Parathyroid adenoma (tissue), 2 donors: ENCODE results near the gene GIPC3.

Experiments
- H2AFZ ChIP-seq: fragments of 300-600 bp; sonication (generic); one replicate; pipeline ENCODE4 v1.7.0; 2017; ENCODE audit warnings: antibody characterized with exemption, mild to moderate bottlenecking
- H3K27ac ChIP-seq: fragments of 300-600 bp; sonication (generic); one replicate; pipeline ENCODE4 v1.7.0; 2017
- H3K27me3 ChIP-seq: fragments of 300-600 bp; sonication (generic); one replicate; pipeline ENCODE4 v1.7.0; 2017; ENCODE audit warnings: low read length; ENCODE audit not compliant: control insufficient read depth, insufficient read depth
- H3K36me3 ChIP-seq: fragments of 300-600 bp; sonication (generic); one replicate; pipeline ENCODE4 v1.7.0; 2017; ENCODE audit warnings: low read length; ENCODE audit not compliant: control insufficient read depth, insufficient read depth
- H3K4me1 ChIP-seq: fragments of 300-600 bp; sonication (generic); one replicate; pipeline ENCODE4 v1.7.0; 2017; ENCODE audit warnings: control low read depth
- H3K4me2 ChIP-seq: fragments of 300-600 bp; sonication (generic); one replicate; pipeline ENCODE4 v1.7.0; 2017; ENCODE audit warnings: low read length
- H3K4me3 ChIP-seq: fragments of 300-600 bp; sonication (generic); one replicate; pipeline ENCODE4 v1.7.0; 2017; ENCODE audit warnings: low read depth, low read length
- H3K79me2 ChIP-seq: fragments of 300-600 bp; sonication (generic); one replicate; pipeline ENCODE4 v1.7.0; 2017; ENCODE audit warnings: control low read depth
- H3K9ac ChIP-seq: fragments of 300-600 bp; sonication (generic); one replicate; pipeline ENCODE4 v1.7.0; 2017; ENCODE audit warnings: mild to moderate bottlenecking
- H3K9me3 ChIP-seq: fragments of 300-600 bp; sonication (generic); one replicate; pipeline ENCODE4 v1.7.0; 2017; ENCODE audit warnings: low read length; ENCODE audit not compliant: control insufficient read depth
- CTCF ChIP-seq: fragments of 300-600 bp; sonication (generic); IDR thresholded peaks from one replicate; pipeline ENCODE4 v1.7.0; 2017; ENCODE audit warnings: antibody characterized with exemption, mild to moderate bottlenecking
- donor health status: primary hyperparathyroidism.

The GIPC3 gene

GRCh38 chr19:3537101-3537437 lies 48.2 kb upstream of the GIPC3 start:
- H3K4me1 ChIP-seq = no peaks in the 10 kb centered on the region
- TF ChIP-seq CTCF = no peak
- H3K36me3 ChIP-seq = no peaks in the 10 kb centered on the region
- no peak overlapping the region for H3K4me3 ChIP-seq
- H3K79me2 ChIP-seq = no peaks in the 10 kb centered on the region
- H3K9ac ChIP-seq = no peak overlapping the region
- H3K9me3 ChIP-seq = no peaks in the 10 kb centered on the region
- no peaks in the 10 kb centered on the region for H3K27me3 ChIP-seq
- H2AFZ ChIP-seq = no peak overlapping the region
- no peak overlapping the region for H3K27ac ChIP-seq
- H3K4me2 ChIP-seq = no peak overlapping the region

GRCh38 chr19:3537438-3538240 lies 47.6 kb upstream of the GIPC3 start:
- Histone ChIP-seq H3K4me3 (no peak overlapping the region), H3K27ac (no peak overlapping the region), H3K4me1 (no peaks in the 10 kb centered on the region), H3K4me2 (no peak overlapping the region), H3K79me2 (no peaks in the 10 kb centered on the region), H2AFZ (no peak overlapping the region), H3K27me3 (no peaks in the 10 kb centered on the region), H3K9ac (no peak overlapping the region), H3K9me3 (no peaks in the 10 kb centered on the region), H3K36me3 (no peaks in the 10 kb centered on the region)
- no peak for TF ChIP-seq CTCF

GRCh38 chr19:3538258-3538929 lies 46.9 kb upstream of the GIPC3 start:
- H3K36me3 ChIP-seq = no peaks in the 10 kb centered on the region
- no peak for TF ChIP-seq CTCF
- no peak overlapping the region for H2AFZ ChIP-seq
- H3K4me1 ChIP-seq = no peaks in the 10 kb centered on the region
- no peak overlapping the region for H3K4me3 ChIP-seq
- H3K4me2 ChIP-seq = no peak overlapping the region
- H3K9me3 ChIP-seq = no peaks in the 10 kb centered on the region
- no peak overlapping the region for H3K9ac ChIP-seq
- no peak overlapping the region for H3K27ac ChIP-seq
- no peaks in the 10 kb centered on the region for H3K79me2 ChIP-seq
- H3K27me3 ChIP-seq = no peaks in the 10 kb centered on the region

- H3K9ac ChIP-seq = no peak within 1 kb of the TSS
- no peak within 1 kb of the TSS for H3K27ac ChIP-seq
- no peak for TF ChIP-seq CTCF
- no peaks in the 10 kb centered on the region for H3K36me3 ChIP-seq
- no peak within 1 kb of the TSS for H2AFZ ChIP-seq
- no peaks in the 10 kb centered on the region for H3K9me3 ChIP-seq
- H3K27me3 ChIP-seq = no peaks in the 10 kb centered on the region
- no peak within 1 kb of the TSS for H3K4me3 ChIP-seq
- H3K79me2 ChIP-seq = no peaks in the 10 kb centered on the region
- H3K4me1 ChIP-seq = no peaks in the 10 kb centered on the region
- H3K4me2 ChIP-seq = no peak within 1 kb of the TSS
Observed at GRCh38 chr19:3538965-3539755, 46.1 kb upstream of the GIPC3 start, which contains the start of gene TEKTIP1. Gene TEKTIP1, plus strand, starts transcription at chr19:3539174. Its CDS starts 4 bp downstream, at chr19:3539178.
